Measurements from ENCODE around the gene VNN1. TPM values are rescaled to one million over a fixed set of nuclear protein-coding genes. Genes with fewer than 3 reads are reported as not detected.
"Not testable (repeated sequence)": the region's sequence is repeated elsewhere in the genome, so short reads cannot be mapped to it uniquely, and the experiment has no call there.

Gene VNN1
- total RNA-seq, 4 donors from 2014 or later, result 0.38 to 1.1 (median 0.67) TPM

GRCh38 chr6:132715204-132715603 is 1.3 kb upstream of the VNN1 start:
- no peak for TF ChIP-seq EP300 (IDR thresholded peaks at IDR 0.05)
- no peak for TF ChIP-seq CTCF (IDR thresholded peaks at IDR 0.05)
- no peak for TF ChIP-seq POLR2AphosphoS5 (IDR thresholded peaks at IDR 0.05)
- TF ChIP-seq POLR2A (IDR thresholded peaks at IDR 0.05), result no peak
- no peak for DNase-seq (ENCODE audit: low spot score in 2 of 2)

GRCh38 chr6:132714160-132714559 is 305 bp upstream of the VNN1 start:
- no peaks in the 10 kb centered on the region for H3K36me3 ChIP-seq
- H3K9me3 ChIP-seq, result no peaks in the 10 kb centered on the region
- DNase-seq (ENCODE audit: low spot score in 2 of 2), result no peak
- 87% methylated on average over 3 of the region's 3 CpGs for WGBS
- H3K4me3 ChIP-seq, result no peak overlapping the region
- H3K27me3 ChIP-seq, result no peaks in the 10 kb centered on the region
- H3K4me1 ChIP-seq, result no peaks in the 10 kb centered on the region
- TF ChIP-seq POLR2A (IDR thresholded peaks at IDR 0.05) (no peak), EP300 (IDR thresholded peaks at IDR 0.05) (no peak), POLR2AphosphoS5 (IDR thresholded peaks at IDR 0.05) (no peak), CTCF (IDR thresholded peaks at IDR 0.05) (no peak)
- peak overlapping the region; percentile 4 for H3K27ac ChIP-seq

More at GRCh38 chr6:132715204-132715603, 1.3 kb upstream of the VNN1 start:
- H3K4me3 ChIP-seq, result no peak overlapping the region
- H3K36me3 ChIP-seq, result no peaks in the 10 kb centered on the region
- no peaks in the 10 kb centered on the region for H3K27me3 ChIP-seq
- WGBS, result 62% methylated on average over 5 of the region's 5 CpGs
- H3K27ac ChIP-seq, result no peak overlapping the region
- no peaks in the 10 kb centered on the region for H3K4me1 ChIP-seq
- H3K9me3 ChIP-seq, result no peaks in the 10 kb centered on the region

GRCh38 chr6:132712366-132712765 is 1.5 kb downstream of the VNN1 start:
- Histone ChIP-seq H3K9me3 (no peaks in the 10 kb centered on the region), H3K36me3 (no peaks in the 10 kb centered on the region), H3K27ac (no peak overlapping the region), H3K27me3 (no peaks in the 10 kb centered on the region), H3K4me1 (no peaks in the 10 kb centered on the region), H3K4me3 (no peak overlapping the region)
- no peak for TF ChIP-seq CTCF (IDR thresholded peaks at IDR 0.05)
- no peak for TF ChIP-seq EP300 (IDR thresholded peaks at IDR 0.05)
- no peak for TF ChIP-seq POLR2A (IDR thresholded peaks at IDR 0.05)
- TF ChIP-seq POLR2AphosphoS5 (IDR thresholded peaks at IDR 0.05), result no peak
- no peak for DNase-seq (ENCODE audit: low spot score in 2 of 2)
- 73% methylated on average over 4 of the region's 4 CpGs for WGBS

DNA sequence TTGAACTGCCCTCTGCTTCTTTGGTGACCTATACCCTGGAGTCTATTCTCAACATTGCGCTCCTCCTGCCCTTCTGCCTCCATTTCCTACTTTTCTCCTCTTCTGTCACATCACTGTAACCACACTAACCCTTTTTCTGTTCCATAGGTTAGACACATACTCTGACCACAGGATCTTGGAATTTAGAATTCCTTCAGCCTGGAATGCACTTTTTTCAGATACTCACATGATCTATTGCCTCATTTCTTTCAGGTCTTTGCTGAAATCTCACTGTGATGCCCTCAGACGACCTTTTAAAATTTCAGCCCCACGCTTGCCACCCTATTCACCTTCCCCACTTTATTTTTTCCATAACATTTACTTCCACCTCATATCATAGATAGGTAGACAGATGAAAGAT is 5.1 kb downstream of the VNN1 start:
- 72% methylated on average over 3 of the region's 3 CpGs for WGBS
- Histone ChIP-seq H3K27me3 (no peaks in the 10 kb centered on the region), H3K36me3 (no peaks in the 10 kb centered on the region), H3K9me3 (no peaks in the 10 kb centered on the region), H3K27ac (no peak overlapping the region), H3K4me1 (no peaks in the 10 kb centered on the region), H3K4me3 (no peak overlapping the region)
- no peak for DNase-seq (ENCODE audit: low spot score in 2 of 2)
- no peak for TF ChIP-seq CTCF (IDR thresholded peaks at IDR 0.05)
- TF ChIP-seq POLR2A (IDR thresholded peaks at IDR 0.05), result no peak
- TF ChIP-seq EP300 (IDR thresholded peaks at IDR 0.05), result no peak
- TF ChIP-seq POLR2AphosphoS5 (IDR thresholded peaks at IDR 0.05), result no peak

GRCh38 chr6:132708002-132708401 is 5.9 kb downstream of the VNN1 start:
- Histone ChIP-seq H3K36me3 (no peaks in the 10 kb centered on the region), H3K27me3 (no peaks in the 10 kb centered on the region), H3K9me3 (no peaks in the 10 kb centered on the region), H3K4me3 (no peak overlapping the region), H3K4me1 (no peaks in the 10 kb centered on the region), H3K27ac (no peak overlapping the region)
- DNase-seq (ENCODE audit: low spot score in 2 of 2), result no peak
- TF ChIP-seq POLR2A (IDR thresholded peaks at IDR 0.05) (no peak), EP300 (IDR thresholded peaks at IDR 0.05) (no peak), CTCF (IDR thresholded peaks at IDR 0.05) (no peak), POLR2AphosphoS5 (IDR thresholded peaks at IDR 0.05) (no peak)

GRCh38 chr6:132706756-132707155 is 7.1 kb downstream of the VNN1 start:
- H3K27ac ChIP-seq; H3K4me1 ChIP-seq; H3K9me3 ChIP-seq; H3K4me3 ChIP-seq; H3K36me3 ChIP-seq; DNase-seq (ENCODE audit: low spot score in 2 of 2); H3K27me3 ChIP-seq: not testable (repeated sequence)
- WGBS, result 91% methylated on average over 4 of the region's 4 CpGs
